Measurements from ENCODE around the gene AADAC.

DNA sequence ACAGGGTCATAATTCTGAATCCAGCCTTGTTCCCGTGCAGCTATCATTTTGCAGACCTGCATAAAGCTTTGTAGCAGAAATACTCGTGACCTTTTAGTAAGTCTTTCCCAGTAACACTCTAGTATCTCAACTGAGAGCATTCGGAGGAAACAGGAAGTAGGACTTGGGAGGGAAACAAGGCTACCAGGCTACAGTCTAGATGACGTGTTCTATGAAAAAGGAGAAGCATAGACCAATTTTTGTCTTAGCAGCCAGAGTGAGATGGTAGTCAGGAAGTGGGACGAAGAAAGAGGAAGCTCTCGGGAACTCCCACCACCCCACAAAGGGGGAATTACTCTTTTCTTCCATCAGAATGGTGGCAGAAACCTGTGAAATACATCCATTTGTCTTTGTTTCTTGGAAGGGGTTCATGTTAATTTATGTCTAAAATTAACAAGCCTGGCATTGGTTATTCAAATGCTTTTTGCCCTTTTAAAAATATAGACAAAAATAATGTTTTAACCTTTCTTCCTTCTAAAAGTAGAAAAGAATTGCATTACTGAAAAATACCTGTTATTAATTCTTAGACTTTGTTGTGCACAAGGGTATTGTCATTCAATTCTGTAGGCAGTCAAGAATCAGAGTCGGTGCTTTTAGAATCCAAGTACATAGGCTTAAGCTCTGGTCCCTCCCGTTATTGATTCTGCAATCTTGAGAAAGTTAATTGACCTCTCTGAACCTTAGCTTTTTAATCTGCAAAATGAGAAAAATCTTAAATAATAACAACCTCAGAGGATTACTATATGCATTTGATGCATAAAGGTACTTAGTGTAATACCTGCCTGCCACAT is 57.9 kb downstream of the AADAC start:
- TF ChIP-seq, protein P1, sequence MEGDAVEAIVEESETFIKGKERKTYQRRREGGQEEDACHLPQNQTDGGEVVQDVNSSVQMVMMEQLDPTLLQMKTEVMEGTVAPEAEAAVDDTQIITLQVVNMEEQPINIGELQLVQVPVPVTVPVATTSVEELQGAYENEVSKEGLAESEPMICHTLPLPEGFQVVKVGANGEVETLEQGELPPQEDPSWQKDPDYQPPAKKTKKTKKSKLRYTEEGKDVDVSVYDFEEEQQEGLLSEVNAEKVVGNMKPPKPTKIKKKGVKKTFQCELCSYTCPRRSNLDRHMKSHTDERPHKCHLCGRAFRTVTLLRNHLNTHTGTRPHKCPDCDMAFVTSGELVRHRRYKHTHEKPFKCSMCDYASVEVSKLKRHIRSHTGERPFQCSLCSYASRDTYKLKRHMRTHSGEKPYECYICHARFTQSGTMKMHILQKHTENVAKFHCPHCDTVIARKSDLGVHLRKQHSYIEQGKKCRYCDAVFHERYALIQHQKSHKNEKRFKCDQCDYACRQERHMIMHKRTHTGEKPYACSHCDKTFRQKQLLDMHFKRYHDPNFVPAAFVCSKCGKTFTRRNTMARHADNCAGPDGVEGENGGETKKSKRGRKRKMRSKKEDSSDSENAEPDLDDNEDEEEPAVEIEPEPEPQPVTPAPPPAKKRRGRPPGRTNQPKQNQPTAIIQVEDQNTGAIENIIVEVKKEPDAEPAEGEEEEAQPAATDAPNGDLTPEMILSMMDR (IDR thresholded peaks at IDR 0.05; ENCODE audit: poor library complexity) = no peak
- no peak for TF ChIP-seq EZH2 (IDR thresholded peaks at IDR 0.05; ENCODE audit: borderline replicate concordance)
- TF ChIP-seq EZH2phosphoT487 (IDR thresholded peaks at IDR 0.05; ENCODE audit: low read depth, severe bottlenecking, unreplicated experiment) = no peak
